ENCODE measurements around the gene CDC42SE2. TPM values are rescaled to one million over a fixed set of nuclear protein-coding genes. Genes with fewer than 3 reads are reported as not detected.
A peak's percentile ranks its signal among the peaks of the same experiment; 100 is the strongest.

CDC42SE2 gene
- total and polyA plus RNA-seq, 8 donors: 28.1 to 37.5 (median 33.4) TPM

DNA sequence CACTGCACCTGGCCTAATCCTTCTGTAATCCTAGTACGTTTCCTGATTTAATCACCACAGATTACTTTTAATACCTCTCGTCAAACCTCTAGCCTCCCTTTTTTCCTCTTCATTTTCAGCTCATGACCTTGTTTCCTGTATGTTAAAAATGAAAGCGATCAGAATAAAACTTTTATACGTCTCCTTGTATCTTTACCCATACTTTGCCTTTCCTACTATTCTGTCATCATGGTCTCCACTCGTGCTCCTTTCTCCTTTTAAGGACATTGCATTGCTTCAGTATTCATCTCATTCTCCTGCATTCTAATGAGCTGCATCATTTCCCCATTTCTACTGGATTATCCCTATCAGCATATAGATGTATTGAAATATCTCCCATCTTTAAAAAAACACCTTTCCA lies 8.5 kb downstream of the CDC42SE2 start:
- no peaks in the 10 kb centered on the region for H3K27me3 ChIP-seq
- H3K9me3 ChIP-seq: no peaks in the 10 kb centered on the region
- intact Hi-C loops (cut with DNase I): no loop called here
- ATAC-seq (no peak), DNase-seq (no peak)
- no peaks in the 10 kb centered on the region for H3K36me3 ChIP-seq
- no peak for TF ChIP-seq CTCF (IDR thresholded peaks at IDR 0.05)
- peaks cover 0 to 77% of the 10 kb centered on the region in 2 donors for H3K4me1 ChIP-seq
- no peak overlapping the region for H3K4me3 ChIP-seq
- H3K27ac ChIP-seq: peak overlapping the region in 1 of 2 donors; percentile 37

DNA sequence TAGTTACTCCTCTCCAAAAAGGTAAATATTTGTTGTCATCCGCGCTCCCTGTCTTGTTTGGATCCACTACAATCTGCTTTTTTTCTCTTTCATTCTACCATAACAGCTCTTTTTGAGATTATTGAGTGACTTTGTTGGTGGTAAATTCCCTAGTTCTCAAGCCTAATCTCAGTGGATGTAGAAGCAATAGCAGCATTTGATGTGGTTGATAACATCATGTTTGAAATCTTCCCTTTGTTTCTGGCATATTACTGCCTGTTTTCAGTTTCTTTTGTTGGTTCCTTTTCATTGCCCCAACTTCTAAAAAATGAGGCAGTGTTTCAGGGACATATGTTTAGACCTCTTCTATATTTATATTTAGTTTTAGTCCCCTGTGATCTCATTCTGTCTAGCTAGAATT lies 8.9 kb downstream of the CDC42SE2 start:
- peaks cover 0 to 76% of the 10 kb centered on the region in 2 donors for H3K4me1 ChIP-seq
- H3K27me3 ChIP-seq: no peaks in the 10 kb centered on the region
- ATAC-seq (no peak), DNase-seq (no peak)
- no peaks in the 10 kb centered on the region for H3K36me3 ChIP-seq
- no peak overlapping the region for H3K4me3 ChIP-seq
- H3K27ac ChIP-seq: no peak overlapping the region
- H3K9me3 ChIP-seq: no peaks in the 10 kb centered on the region
- intact Hi-C loops (cut with DNase I): no loop called here
- no peak for TF ChIP-seq CTCF (IDR thresholded peaks at IDR 0.05)

GRCh38 chr5:131274326-131275063 lies 10.6 kb downstream of the CDC42SE2 start:
- H3K4me1 ChIP-seq: peaks cover 0 to 72% of the 10 kb centered on the region in 2 donors
- ATAC-seq (no peak), DNase-seq (no peak)
- H3K36me3 ChIP-seq: no peaks in the 10 kb centered on the region
- no peak for TF ChIP-seq CTCF (IDR thresholded peaks at IDR 0.05)
- H3K4me3 ChIP-seq: no peak overlapping the region
- intact Hi-C loops (cut with DNase I): no loop called here
- no peaks in the 10 kb centered on the region for H3K9me3 ChIP-seq
- H3K27me3 ChIP-seq: no peaks in the 10 kb centered on the region
- H3K27ac ChIP-seq: peak overlapping the region in 1 of 2 donors; percentile 2

DNA sequence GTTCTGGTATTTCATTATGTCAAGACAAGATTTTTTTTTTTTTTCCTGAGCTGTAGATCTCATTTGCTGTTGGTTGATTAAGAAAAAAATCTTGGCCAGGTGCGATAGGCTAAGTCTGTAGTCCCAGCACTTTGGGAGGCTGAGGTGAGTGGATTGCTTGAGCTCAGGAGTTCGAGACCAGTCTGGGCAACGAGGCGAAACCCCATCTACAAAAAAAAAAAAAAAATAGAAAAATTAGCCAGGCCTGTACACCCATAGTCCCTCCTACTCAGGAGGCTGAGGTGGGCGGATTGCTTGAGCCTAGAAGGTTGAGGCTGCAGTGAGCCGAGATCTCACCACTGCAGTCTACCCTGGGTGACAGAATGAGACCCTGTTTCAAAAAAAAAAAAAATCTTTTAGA lies 12.2 kb downstream of the CDC42SE2 start:
- H3K36me3 ChIP-seq: no peaks in the 10 kb centered on the region
- H3K27ac ChIP-seq: no peak overlapping the region
- intact Hi-C loops (cut with DNase I): no loop called here
- peaks cover 0 to 78% of the 10 kb centered on the region in 2 donors for H3K4me1 ChIP-seq
- no peaks in the 10 kb centered on the region for H3K27me3 ChIP-seq
- H3K4me3 ChIP-seq: no peak overlapping the region
- no peaks in the 10 kb centered on the region for H3K9me3 ChIP-seq
- ATAC-seq (no peak), DNase-seq (no peak)
- TF ChIP-seq CTCF (IDR thresholded peaks at IDR 0.05): no peak

- Histone ChIP-seq H3K27ac (no peak overlapping the region), H3K4me3 (no peak overlapping the region), H3K27me3 (no peaks in the 10 kb centered on the region), H3K4me1 (peaks cover 0 to 78% of the 10 kb centered on the region in 2 donors), H3K36me3 (no peaks in the 10 kb centered on the region), H3K9me3 (no peaks in the 10 kb centered on the region)
- DNase-seq: no peak
- intact Hi-C loops (cut with DNase I): no loop called here
- no peak for TF ChIP-seq CTCF (IDR thresholded peaks at IDR 0.05)
- ATAC-seq: no peak
Observed at GRCh38 chr5:131277447-131277846, 13.6 kb downstream of the CDC42SE2 start.

Data from left lung (tissue), 10 donors.